NB4 (cell line): ENCODE results near the gene PIP4K2A.

Experiments used
- DNase-seq: peaks from one replicate; pipeline ENCODE4 v3.0.0; 2010; ENCODE audit warnings: low read depth
- H3K4me3 ChIP-seq: one replicate; pipeline ENCODE4 v1.5.1; 2011; ENCODE audit warnings: mild to moderate bottlenecking, low read depth, low read length, moderate library complexity
- MYC ChIP-seq: IDR thresholded peaks from 2 replicates; pipeline ENCODE4 v1.6.1; 2011; ENCODE audit warnings: low read depth, low read length
- POLR2A ChIP-seq: IDR thresholded peaks from 2 replicates; pipeline ENCODE4 v1.6.1; 2011; ENCODE audit warnings: mild to moderate bottlenecking; ENCODE audit not compliant: insufficient read length; ENCODE audit errors: extremely low read depth
- TF ChIP-seq, protein P1 (sequence below): IDR thresholded peaks from one replicate; pipeline ENCODE4 v1.5.1; 2012; ENCODE audit warnings: low read depth, low read length
- TF ChIP-seq, protein P2 (sequence below): IDR thresholded peaks from 2 replicates; pipeline ENCODE4 v1.6.1; 2011; ENCODE audit warnings: low read depth, low read length

Gene PIP4K2A

DNA sequence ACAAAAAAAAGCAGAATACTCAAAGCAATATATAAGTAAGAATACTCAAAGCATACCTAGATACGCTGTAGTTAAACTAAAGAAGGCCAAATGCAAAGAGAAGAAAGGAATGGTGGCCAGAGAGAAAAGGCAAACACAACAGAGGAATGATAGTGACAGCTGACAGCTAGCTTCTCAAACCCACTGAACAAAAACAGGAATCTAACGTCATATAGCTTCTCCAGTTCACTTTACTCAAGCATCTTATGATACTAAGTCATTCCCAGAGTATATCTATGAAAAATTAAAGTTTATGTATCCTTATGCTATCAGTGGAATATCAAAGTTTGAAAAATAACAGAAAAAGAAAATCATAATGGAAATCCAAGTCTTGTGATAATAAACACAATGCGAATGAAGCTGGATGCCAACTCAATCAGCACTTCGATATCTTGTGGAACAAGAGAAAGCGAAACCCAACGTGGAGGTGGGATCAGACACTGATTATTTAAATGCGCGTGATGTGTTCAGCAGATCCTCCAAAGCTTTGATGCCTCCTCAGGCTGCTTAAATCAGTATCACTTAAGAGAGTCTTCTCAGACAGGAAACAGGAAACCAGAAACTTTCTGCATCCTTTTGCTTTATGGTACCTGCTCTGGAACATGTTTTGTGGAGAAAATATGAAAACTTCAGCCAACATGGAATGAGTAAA lies 102.8 kb downstream of the PIP4K2A start:
- no peak for TF ChIP-seq POLR2A
- TF ChIP-seq MYC, result no peak
- TF ChIP-seq, protein P1, sequence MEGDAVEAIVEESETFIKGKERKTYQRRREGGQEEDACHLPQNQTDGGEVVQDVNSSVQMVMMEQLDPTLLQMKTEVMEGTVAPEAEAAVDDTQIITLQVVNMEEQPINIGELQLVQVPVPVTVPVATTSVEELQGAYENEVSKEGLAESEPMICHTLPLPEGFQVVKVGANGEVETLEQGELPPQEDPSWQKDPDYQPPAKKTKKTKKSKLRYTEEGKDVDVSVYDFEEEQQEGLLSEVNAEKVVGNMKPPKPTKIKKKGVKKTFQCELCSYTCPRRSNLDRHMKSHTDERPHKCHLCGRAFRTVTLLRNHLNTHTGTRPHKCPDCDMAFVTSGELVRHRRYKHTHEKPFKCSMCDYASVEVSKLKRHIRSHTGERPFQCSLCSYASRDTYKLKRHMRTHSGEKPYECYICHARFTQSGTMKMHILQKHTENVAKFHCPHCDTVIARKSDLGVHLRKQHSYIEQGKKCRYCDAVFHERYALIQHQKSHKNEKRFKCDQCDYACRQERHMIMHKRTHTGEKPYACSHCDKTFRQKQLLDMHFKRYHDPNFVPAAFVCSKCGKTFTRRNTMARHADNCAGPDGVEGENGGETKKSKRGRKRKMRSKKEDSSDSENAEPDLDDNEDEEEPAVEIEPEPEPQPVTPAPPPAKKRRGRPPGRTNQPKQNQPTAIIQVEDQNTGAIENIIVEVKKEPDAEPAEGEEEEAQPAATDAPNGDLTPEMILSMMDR, result no peak
- TF ChIP-seq, protein P2, sequence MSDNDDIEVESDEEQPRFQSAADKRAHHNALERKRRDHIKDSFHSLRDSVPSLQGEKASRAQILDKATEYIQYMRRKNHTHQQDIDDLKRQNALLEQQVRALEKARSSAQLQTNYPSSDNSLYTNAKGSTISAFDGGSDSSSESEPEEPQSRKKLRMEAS, result no peak
- H3K4me3 ChIP-seq, result no peak overlapping the region
- DNase-seq, result no peak

DNA sequence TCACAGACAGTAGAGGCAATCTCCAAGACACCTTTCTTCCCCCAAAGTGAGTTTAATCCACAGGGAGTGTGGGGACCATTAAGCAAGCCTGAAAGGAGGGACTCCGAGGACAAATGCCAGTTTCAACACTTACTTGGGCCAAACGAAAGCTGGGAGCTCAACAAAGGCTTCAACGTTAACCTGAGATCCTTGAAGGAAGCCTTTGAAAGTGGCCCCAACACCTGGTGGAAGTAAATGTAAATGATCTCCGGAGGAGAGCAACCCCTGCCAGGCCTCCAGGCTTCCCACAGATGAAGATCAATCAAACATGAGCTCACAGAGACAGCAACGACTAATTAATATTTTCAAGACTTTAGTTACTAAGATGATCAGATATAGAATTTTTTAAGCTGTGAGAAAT lies 103.8 kb downstream of the PIP4K2A start:
- H3K4me3 ChIP-seq, result no peak overlapping the region
- TF ChIP-seq POLR2A, result no peak
- TF ChIP-seq, protein P1, result no peak
- no peak for TF ChIP-seq MYC
- TF ChIP-seq, protein P2, result no peak
- DNase-seq, result no peak

DNA sequence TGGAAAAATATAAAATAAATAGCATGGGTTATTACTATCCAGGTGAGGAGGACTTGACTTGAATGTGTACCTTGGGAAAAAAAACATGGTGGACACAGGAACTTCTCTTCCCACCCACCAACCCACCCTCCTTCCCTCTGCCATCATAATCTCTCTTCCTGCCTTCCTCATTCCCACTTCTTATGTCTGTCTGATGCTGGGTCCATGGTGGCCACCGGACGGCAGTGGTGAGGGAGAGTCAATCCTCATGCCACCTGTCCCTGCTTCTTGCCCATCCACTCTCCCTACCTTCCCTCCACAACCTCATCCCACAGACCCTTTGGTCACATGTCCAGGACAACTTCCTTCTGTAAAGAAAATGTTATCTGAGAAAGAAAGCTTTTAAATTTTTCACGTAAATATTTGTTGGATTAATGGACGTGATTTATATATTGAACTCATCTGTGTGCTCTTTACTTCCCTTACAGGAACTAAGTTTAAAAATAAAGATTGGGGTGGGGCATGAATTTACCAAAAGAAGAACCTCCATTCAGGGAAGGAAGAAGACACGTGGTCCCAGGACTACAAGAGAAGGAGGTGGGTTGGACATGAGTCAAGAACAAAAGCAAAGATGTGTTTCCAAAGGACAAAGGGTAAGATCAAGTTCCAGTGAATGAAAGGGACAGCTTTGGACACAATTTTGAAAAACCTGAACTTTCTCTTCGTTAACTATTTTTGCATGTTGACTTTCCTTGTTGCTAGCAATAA lies 104.5 kb downstream of the PIP4K2A start:
- TF ChIP-seq, protein P1, result no peak
- TF ChIP-seq MYC (no peak), POLR2A (no peak)
- TF ChIP-seq, protein P2, result no peak
- H3K4me3 ChIP-seq, result no peak overlapping the region
- DNase-seq, result no peak

DNA sequence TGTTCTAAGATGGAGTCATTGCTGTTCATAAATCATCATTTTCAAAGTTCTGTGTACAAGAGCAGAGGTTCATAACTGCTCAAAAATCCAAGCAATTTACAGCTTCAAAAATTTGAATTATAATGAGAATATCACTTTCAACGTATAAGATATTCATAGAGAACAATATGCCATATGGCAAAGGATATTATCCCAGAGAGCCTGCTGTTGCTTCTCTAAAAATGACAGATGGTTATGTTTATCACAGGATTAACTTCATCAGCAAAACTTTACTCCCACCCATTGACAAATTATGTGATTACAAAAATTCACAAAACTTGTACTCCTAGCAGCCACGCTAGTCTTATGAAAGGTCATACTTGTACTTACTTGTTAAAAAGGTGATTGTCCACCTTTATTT lies 105.1 kb downstream of the PIP4K2A start:
- H3K4me3 ChIP-seq, result no peak overlapping the region
- no peak for DNase-seq
- TF ChIP-seq, protein P1, result no peak
- no peak for TF ChIP-seq POLR2A
- TF ChIP-seq, protein P2, result no peak
- no peak for TF ChIP-seq MYC

DNA sequence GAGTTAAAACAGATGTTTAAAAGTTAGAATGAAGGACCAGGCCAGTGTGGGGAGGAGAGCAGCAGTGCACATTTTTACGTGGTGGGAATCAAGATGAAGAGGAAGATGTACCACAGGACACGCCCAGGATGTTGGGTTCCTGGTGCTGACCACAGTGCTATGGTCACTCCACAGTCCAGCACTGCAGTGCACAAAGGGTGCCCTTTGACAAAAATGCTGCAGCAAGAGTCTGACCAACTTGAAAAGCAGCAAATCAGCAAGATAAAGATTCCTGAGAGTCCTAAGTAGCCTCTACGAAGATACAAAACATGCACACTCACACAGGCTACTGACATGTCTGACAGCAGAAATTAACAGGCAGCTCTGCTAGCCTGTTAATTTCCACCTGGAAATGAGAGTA lies 107.1 kb downstream of the PIP4K2A start:
- TF ChIP-seq POLR2A (no peak), MYC (no peak)
- TF ChIP-seq, protein P2, result no peak
- TF ChIP-seq, protein P1, result no peak
- H3K4me3 ChIP-seq, result no peak overlapping the region
- DNase-seq, result peak; percentile 34
